ENCODE results near the gene PACRG. TPM values are rescaled to one million over a fixed set of nuclear protein-coding genes. Genes with fewer than 3 reads are reported as not detected.

PACRG gene
- total and polyA plus RNA-seq, 4 donors, result 0.47 to 3.8 (median 2.4) TPM

DNA sequence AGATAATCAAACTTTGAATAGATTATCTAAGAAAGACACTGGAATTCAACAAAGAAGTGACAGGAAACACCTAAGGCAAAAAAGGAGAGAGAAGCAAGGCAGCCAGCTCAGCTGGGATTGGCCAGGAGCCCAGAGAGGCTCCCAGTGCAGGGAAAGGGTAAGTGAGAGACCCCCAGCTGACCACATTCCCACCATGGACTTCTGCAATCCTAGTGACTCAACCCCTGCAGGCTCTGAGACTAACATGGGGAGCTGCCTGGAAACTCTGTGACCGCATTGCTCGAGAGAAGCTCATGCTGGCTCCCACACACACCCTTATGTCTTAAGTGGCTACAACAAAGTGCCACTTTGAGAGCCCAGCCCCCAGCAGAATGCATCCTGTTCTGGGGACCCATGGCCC lies 215.1 kb downstream of the PACRG start:
- TF ChIP-seq, protein P1, sequence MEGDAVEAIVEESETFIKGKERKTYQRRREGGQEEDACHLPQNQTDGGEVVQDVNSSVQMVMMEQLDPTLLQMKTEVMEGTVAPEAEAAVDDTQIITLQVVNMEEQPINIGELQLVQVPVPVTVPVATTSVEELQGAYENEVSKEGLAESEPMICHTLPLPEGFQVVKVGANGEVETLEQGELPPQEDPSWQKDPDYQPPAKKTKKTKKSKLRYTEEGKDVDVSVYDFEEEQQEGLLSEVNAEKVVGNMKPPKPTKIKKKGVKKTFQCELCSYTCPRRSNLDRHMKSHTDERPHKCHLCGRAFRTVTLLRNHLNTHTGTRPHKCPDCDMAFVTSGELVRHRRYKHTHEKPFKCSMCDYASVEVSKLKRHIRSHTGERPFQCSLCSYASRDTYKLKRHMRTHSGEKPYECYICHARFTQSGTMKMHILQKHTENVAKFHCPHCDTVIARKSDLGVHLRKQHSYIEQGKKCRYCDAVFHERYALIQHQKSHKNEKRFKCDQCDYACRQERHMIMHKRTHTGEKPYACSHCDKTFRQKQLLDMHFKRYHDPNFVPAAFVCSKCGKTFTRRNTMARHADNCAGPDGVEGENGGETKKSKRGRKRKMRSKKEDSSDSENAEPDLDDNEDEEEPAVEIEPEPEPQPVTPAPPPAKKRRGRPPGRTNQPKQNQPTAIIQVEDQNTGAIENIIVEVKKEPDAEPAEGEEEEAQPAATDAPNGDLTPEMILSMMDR (IDR thresholded peaks at IDR 0.05; ENCODE audit: low read depth, low read length, missing input control), result no peak
- TF ChIP-seq NR2F2 (IDR thresholded peaks at IDR 0.05) (no peak), GABPA (IDR thresholded peaks at IDR 0.05 in 1 of 2, conservative IDR thresholded peaks at IDR 0.05 in 1 of 2) (no peak), HNF4G (IDR thresholded peaks at IDR 0.05) (no peak), RAD21 (IDR thresholded peaks at IDR 0.05) (no peak), FOXA2 (IDR thresholded peaks at IDR 0.05) (no peak), SP1 (IDR thresholded peaks at IDR 0.05) (no peak), YY1 (IDR thresholded peaks at IDR 0.05) (no peak), JUND (IDR thresholded peaks at IDR 0.05) (no peak), EGR1 (IDR thresholded peaks at IDR 0.05; ENCODE audit: low read depth in 2 of 2) (no peak), FOXA1 (IDR thresholded peaks at IDR 0.05) (no peak), RXRA (IDR thresholded peaks at IDR 0.05) (no peak), TAF1 (conservative IDR thresholded peaks at IDR 0.05) (no peak), HNF4A (conservative IDR thresholded peaks at IDR 0.05) (no peak)
- TF ChIP-seq, protein P2, sequence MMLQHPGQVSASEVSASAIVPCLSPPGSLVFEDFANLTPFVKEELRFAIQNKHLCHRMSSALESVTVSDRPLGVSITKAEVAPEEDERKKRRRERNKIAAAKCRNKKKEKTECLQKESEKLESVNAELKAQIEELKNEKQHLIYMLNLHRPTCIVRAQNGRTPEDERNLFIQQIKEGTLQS (IDR thresholded peaks at IDR 0.05), result no peak
- TF ChIP-seq, protein P3, sequence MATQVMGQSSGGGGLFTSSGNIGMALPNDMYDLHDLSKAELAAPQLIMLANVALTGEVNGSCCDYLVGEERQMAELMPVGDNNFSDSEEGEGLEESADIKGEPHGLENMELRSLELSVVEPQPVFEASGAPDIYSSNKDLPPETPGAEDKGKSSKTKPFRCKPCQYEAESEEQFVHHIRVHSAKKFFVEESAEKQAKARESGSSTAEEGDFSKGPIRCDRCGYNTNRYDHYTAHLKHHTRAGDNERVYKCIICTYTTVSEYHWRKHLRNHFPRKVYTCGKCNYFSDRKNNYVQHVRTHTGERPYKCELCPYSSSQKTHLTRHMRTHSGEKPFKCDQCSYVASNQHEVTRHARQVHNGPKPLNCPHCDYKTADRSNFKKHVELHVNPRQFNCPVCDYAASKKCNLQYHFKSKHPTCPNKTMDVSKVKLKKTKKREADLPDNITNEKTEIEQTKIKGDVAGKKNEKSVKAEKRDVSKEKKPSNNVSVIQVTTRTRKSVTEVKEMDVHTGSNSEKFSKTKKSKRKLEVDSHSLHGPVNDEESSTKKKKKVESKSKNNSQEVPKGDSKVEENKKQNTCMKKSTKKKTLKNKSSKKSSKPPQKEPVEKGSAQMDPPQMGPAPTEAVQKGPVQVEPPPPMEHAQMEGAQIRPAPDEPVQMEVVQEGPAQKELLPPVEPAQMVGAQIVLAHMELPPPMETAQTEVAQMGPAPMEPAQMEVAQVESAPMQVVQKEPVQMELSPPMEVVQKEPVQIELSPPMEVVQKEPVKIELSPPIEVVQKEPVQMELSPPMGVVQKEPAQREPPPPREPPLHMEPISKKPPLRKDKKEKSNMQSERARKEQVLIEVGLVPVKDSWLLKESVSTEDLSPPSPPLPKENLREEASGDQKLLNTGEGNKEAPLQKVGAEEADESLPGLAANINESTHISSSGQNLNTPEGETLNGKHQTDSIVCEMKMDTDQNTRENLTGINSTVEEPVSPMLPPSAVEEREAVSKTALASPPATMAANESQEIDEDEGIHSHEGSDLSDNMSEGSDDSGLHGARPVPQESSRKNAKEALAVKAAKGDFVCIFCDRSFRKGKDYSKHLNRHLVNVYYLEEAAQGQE (IDR thresholded peaks at IDR 0.05), result no peak
- TF ChIP-seq, protein P4, sequence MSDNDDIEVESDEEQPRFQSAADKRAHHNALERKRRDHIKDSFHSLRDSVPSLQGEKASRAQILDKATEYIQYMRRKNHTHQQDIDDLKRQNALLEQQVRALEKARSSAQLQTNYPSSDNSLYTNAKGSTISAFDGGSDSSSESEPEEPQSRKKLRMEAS (IDR thresholded peaks at IDR 0.05), result no peak
- TF ChIP-seq, protein P5, sequence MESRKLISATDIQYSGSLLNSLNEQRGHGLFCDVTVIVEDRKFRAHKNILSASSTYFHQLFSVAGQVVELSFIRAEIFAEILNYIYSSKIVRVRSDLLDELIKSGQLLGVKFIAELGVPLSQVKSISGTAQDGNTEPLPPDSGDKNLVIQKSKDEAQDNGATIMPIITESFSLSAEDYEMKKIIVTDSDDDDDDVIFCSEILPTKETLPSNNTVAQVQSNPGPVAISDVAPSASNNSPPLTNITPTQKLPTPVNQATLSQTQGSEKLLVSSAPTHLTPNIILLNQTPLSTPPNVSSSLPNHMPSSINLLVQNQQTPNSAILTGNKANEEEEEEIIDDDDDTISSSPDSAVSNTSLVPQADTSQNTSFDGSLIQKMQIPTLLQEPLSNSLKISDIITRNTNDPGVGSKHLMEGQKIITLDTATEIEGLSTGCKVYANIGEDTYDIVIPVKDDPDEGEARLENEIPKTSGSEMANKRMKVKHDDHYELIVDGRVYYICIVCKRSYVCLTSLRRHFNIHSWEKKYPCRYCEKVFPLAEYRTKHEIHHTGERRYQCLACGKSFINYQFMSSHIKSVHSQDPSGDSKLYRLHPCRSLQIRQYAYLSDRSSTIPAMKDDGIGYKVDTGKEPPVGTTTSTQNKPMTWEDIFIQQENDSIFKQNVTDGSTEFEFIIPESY (IDR thresholded peaks at IDR 0.05), result no peak
- DNase-seq (ENCODE audit: low spot score), result no peak
- Histone ChIP-seq H3K36me3 (ENCODE audit: control insufficient read depth in 4 of 4, insufficient read depth in 3 of 4, low read depth in 1 of 4, low read length in 3 of 4) (no peaks in the 10 kb centered on the region), H3K4me3 (ENCODE audit: low read depth in 1 of 3, low read length in 3 of 3) (no peak overlapping the region), H3K9me3 (ENCODE audit: control insufficient read depth in 4 of 4, low read length in 3 of 4) (peaks cover 0 to 3% (median 0%) of the 10 kb centered on the region in 4 donors), H3K4me1 (ENCODE audit: control insufficient read depth in 4 of 4, insufficient read depth in 4 of 4, low read length in 3 of 4) (no peaks in the 10 kb centered on the region), H3K27ac (ENCODE audit: low read depth in 1 of 2, low read length in 2 of 2) (no peak overlapping the region), H3K27me3 (ENCODE audit: control insufficient read depth in 4 of 4, insufficient read depth in 4 of 4, low read length in 3 of 4) (no peaks in the 10 kb centered on the region), H3K9ac (ENCODE audit: low read depth in 1 of 2, low read length in 2 of 2) (no peak overlapping the region)
- 97% methylated on average over 2 of the region's 2 CpGs for WGBS
